Fibroblast of villous mesenchyme (primary cell): Measurements from ENCODE around the gene RAB22A. TPM values are rescaled to one million over a fixed set of nuclear protein-coding genes. Genes with fewer than 3 reads are reported as not detected.

Source experiments
- DNase-seq: peaks from one replicate; pipeline ENCODE4 v3.0.0-alpha.2; 2010; ENCODE audit warnings: low read depth
- H3K4me3 ChIP-seq: 2 replicates; pipeline ENCODE4 v1.5.1; 2011; ENCODE audit warnings: low read depth, mild to moderate bottlenecking, low read length
- CTCF ChIP-seq: IDR thresholded peaks from 2 replicates; pipeline ENCODE4 v1.5.1; 2012; ENCODE audit warnings: low read depth, mild to moderate bottlenecking, low read length; ENCODE audit not compliant: insufficient read depth
- total RNA-seq: library from RNA; depleted of rRNA; stranded (reverse); fragments of >200 nt; gene quantifications from 2 replicates; pipeline ENCODE4 v1.2.3, GENCODE V29; 2012

RAB22A gene
- total RNA-seq, 1 donor: 20.7 TPM

GRCh38 chr20:58268936-58269619, 40.4 kb upstream of the RAB22A start:
- no peak for TF ChIP-seq CTCF
- H3K4me3 ChIP-seq: no peak overlapping the region
- no peak for DNase-seq

- TF ChIP-seq CTCF: no peak
- no peak overlapping the region for H3K4me3 ChIP-seq
- DNase-seq: no peak
These were observed 37.7 kb upstream of the RAB22A start for GRCh38 chr20:58271606-58272351.

- H3K4me3 ChIP-seq: no peak overlapping the region
- no peak for DNase-seq
- no peak for TF ChIP-seq CTCF
These were observed 35.1 kb upstream of the RAB22A start for GRCh38 chr20:58274384-58274783.

- no peak for TF ChIP-seq CTCF
- no peak for DNase-seq
- no peak overlapping the region for H3K4me3 ChIP-seq
These were observed 32.4 kb upstream of the RAB22A start for GRCh38 chr20:58277107-58277506.

- no peak for TF ChIP-seq CTCF
- no peak for DNase-seq
- H3K4me3 ChIP-seq: no peak overlapping the region
These were observed 31.7 kb upstream of the RAB22A start for GRCh38 chr20:58277578-58278472.

GRCh38 chr20:58286729-58287128, 22.8 kb upstream of the RAB22A start:
- no peak overlapping the region for H3K4me3 ChIP-seq
- no peak for TF ChIP-seq CTCF
- no peak for DNase-seq
